ENCODE measurements around the gene B3GNT9. TPM values are rescaled to one million over a fixed set of nuclear protein-coding genes. Genes with fewer than 3 reads are reported as not detected.

The B3GNT9 gene, protein sequence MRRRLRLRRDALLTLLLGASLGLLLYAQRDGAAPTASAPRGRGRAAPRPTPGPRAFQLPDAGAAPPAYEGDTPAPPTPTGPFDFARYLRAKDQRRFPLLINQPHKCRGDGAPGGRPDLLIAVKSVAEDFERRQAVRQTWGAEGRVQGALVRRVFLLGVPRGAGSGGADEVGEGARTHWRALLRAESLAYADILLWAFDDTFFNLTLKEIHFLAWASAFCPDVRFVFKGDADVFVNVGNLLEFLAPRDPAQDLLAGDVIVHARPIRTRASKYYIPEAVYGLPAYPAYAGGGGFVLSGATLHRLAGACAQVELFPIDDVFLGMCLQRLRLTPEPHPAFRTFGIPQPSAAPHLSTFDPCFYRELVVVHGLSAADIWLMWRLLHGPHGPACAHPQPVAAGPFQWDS
- 3.7 and 7.8 TPM in 2 replicates for total RNA-seq

DNA sequence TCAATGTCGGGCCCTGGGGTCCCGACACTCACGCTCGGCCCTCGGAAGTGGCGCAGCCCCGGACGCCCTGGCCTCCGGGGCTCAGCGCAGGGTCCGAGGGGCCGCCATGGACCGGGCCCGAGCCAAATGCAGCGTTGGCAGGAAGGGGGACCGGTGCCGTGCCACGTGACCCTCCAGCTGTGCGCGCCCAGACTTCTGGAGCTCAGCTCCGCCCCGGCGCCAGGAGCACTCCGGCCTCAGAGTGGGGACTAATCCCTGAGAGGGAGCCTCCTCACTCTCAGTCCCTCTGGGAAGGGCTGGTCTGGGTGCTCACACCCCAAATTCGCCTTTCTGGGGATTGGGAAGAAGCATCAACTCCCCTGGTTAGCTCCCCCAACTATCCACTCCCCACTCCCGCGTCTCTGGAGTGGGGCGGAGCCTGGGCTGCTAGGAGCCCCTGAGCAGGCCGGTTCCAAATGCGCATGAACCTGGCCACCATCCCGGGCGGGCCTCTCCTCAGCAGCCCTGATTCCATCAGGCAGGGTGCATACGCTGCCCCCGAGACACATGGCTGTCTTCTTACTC, at the start of gene B3GNT9:
Gene B3GNT9, minus strand, starts transcription at position 166 of the 564 bp plus-strand sequence. CDS start 513 bp downstream, outside the sequence.

GRCh38 chr16:67199011-67199807, 48.4 kb upstream of the B3GNT9 start, which contains the start of gene ELMO3:
TSS of gene ELMO3 (plus strand) at chr16:67199131. CDS start at chr16:67199327, 196 bp downstream.

GRCh38 chr16:67191995-67192681, 41.3 kb upstream of the B3GNT9 start, which contains the start of gene E2F4:
TSS of gene E2F4 (plus strand) at chr16:67192155. CDS start at chr16:67192228, 73 bp downstream.

DNA sequence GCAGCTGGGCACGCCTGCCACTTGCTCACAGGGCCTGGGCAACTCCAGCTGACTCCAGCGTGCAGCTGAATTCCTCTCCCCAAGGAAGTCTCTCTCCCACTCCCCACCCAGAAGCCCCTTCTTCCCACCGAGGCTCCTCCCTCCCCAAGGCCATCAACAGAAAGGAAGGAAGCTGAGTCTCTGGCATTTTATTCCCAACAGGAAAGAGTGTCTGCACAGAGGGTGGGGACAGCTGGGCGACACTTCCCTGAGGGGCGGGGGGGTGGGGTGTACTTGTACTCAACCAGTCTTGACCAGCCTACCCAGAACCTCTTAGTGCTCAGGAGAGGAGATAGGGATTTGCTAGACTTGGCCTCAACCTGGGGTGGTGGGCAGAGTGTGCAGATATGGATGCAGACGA, 39.2 kb upstream of the B3GNT9 start, which contains the start of gene EXOC3L1:
Gene EXOC3L1, minus strand, starts transcription at position 96 of the 400 bp plus-strand sequence. CDS start 460 bp downstream, outside the sequence.

GRCh38 chr16:67183627-67184452, 33.0 kb upstream of the B3GNT9 start, which contains the start of gene MATCAP1:
TSS of gene MATCAP1 (minus strand) at chr16:67183963. CDS start at chr16:67180610, 3,353 bp downstream.

GRCh38 chr16:67170168-67170948, 19.6 kb upstream of the B3GNT9 start, which contains the start of gene NOL3:
TSS of gene NOL3 (plus strand) at chr16:67170538.

GRCh38 chr16:67164599-67165061, 13.8 kb upstream of the B3GNT9 start, which contains the start of gene HSF4:
TSS of gene HSF4 (plus strand) at chr16:67164745. CDS start at chr16:67164812, 67 bp downstream.

DNA sequence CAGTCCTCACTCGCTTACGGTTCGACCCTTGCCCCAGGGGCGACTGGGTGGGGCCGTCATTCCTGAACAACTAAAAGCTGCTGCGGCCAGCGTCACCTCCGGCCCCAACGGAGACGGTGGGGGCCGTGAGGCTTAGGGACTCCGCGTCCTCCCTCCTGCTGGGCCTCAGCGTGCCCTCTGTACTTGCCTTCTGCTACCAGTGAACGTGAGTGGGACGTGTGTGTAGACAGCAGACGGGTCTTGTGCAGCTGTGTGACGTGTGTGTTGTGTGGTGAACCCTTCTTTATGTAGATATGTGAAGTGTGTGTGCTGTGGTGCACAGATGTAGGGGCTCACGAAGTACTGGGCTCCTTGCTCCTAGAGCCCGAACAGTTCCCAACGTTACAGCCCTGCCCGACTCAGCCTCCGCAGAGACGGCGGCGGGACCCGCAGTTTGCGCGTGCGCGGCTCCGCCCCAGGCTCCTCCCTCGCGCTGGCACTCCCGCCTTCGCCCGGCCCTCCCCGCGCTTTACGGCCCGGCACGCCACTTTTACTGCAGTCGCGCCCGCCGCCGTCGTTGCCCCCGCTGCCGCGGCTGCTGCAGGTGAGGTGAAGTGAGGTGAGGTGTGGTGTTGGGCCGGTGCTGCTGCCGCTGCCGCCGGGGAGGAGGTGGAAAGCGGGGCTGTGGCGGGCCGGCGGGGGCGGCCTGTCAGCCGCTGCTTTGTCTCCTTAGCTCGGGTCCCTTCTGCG, 41.2 kb downstream of the B3GNT9 start, which contains the start of gene PHAF1:
Gene PHAF1, plus strand, starts transcription at position 535 of the 729 bp plus-strand sequence. CDS start 235 bp downstream, outside the sequence.

Other genes starting within 250 kb of the B3GNT9 start
- gene CDH16, start 232.1 kb downstream of the B3GNT9 start, total RNA-seq, result not detected in 2 replicates
- gene RRAD, start 225.5 kb downstream of the B3GNT9 start, total RNA-seq, result 0.45 and 1.0 TPM in 2 replicates
- 171 and 191 TPM in 2 replicates for gene CIAO2B, start 216.6 kb downstream of the B3GNT9 start, total RNA-seq
- gene CES2, start 215.5 kb downstream of the B3GNT9 start, total RNA-seq, result 14.7 and 14.9 TPM in 2 replicates
- 0.09 and 0.19 TPM in 2 replicates for gene CES3, start 189.7 kb downstream of the B3GNT9 start, total RNA-seq
- gene CES4A, start 162.4 kb downstream of the B3GNT9 start, total RNA-seq, result 0.54 and 0.56 TPM in 2 replicates
- 96.9 and 97.7 TPM in 2 replicates for gene CBFB, start 121.8 kb downstream of the B3GNT9 start, total RNA-seq
- 10.3 and 12.0 TPM in 2 replicates for gene PHAF1, start 41.1 kb downstream of the B3GNT9 start, total RNA-seq
- gene TRADD, start 8.9 kb upstream of the B3GNT9 start, total RNA-seq, result 13.9 and 17.1 TPM in 2 replicates
- 4.7 and 6.4 TPM in 2 replicates for gene FBXL8, start 9.0 kb upstream of the B3GNT9 start, total RNA-seq
- 0.45 and 3.2 TPM in 2 replicates for gene HSF4, start 13.7 kb upstream of the B3GNT9 start, total RNA-seq
- 7.7 and 13.8 TPM in 2 replicates for gene NOL3, start 19.5 kb upstream of the B3GNT9 start, total RNA-seq
- gene MATCAP1, start 33.0 kb upstream of the B3GNT9 start, total RNA-seq, result 18.4 and 18.9 TPM in 2 replicates
- gene EXOC3L1, start 39.1 kb upstream of the B3GNT9 start, total RNA-seq, result 2.4 and 9.1 TPM in 2 replicates
- 51.1 and 61.8 TPM in 2 replicates for gene E2F4, start 41.2 kb upstream of the B3GNT9 start, total RNA-seq
- 0.72 and 1.2 TPM in 2 replicates for gene ELMO3, start 48.1 kb upstream of the B3GNT9 start, total RNA-seq
- 18.4 and 29.7 TPM in 2 replicates for gene TMEM208, start 76.1 kb upstream of the B3GNT9 start, total RNA-seq
- 26.5 and 29.4 TPM in 2 replicates for gene FHOD1, start 96.5 kb upstream of the B3GNT9 start, total RNA-seq
- gene SLC9A5, start 98.0 kb upstream of the B3GNT9 start, total RNA-seq, result 0.81 and 0.85 TPM in 2 replicates
- 26.9 and 27.6 TPM in 2 replicates for gene PLEKHG4, start 128.5 kb upstream of the B3GNT9 start, total RNA-seq
- under 0.01 and 0.09 TPM in 2 replicates for gene KCTD19, start 175.7 kb upstream of the B3GNT9 start, total RNA-seq
- gene LRRC36, start 175.8 kb upstream of the B3GNT9 start, total RNA-seq, result 0.28 and 2.7 TPM in 2 replicates
- gene TPPP3, start 242.5 kb upstream of the B3GNT9 start, total RNA-seq, result 0.18 and 0.28 TPM in 2 replicates

Data from endothelial cell of coronary artery (primary cell).